Skeletal muscle tissue (tissue), 4 donors: ENCODE measurements around the gene HS2ST1. TPM values are rescaled to one million over a fixed set of nuclear protein-coding genes. Genes with fewer than 3 reads are reported as not detected.

Experiments
- H3K27ac ChIP-seq: one replicate; pipeline ENCODE4 v1.7.0; 2013; ENCODE audit warnings: mild to moderate bottlenecking, low read depth, low read length, inconsistent platforms
- H3K27me3 ChIP-seq, 3 donors: one replicate each; pipeline ENCODE4 v1.7.0; 2013; ENCODE audit warnings: low read length in 3 of 3; ENCODE audit not compliant: control insufficient read depth in 3 of 3, insufficient read depth in 3 of 3
- H3K36me3 ChIP-seq, 3 donors: one replicate each; pipeline ENCODE4 v1.7.0; 2013; ENCODE audit warnings: low read length in 3 of 3; ENCODE audit not compliant: control insufficient read depth in 3 of 3, insufficient read depth in 3 of 3
- H3K4me1 ChIP-seq, 3 donors: one replicate each; pipeline ENCODE4 v1.7.0; 2013; ENCODE audit warnings: low read length in 3 of 3, mild to moderate bottlenecking in 3 of 3; ENCODE audit not compliant: control insufficient read depth in 3 of 3, insufficient read depth in 3 of 3
- H3K4me3 ChIP-seq, 3 donors: one replicate each; pipeline ENCODE4 v1.7.0; 2013; ENCODE audit warnings: low read length in 3 of 3
- H3K9ac ChIP-seq, 3 donors: one replicate each; pipeline ENCODE4 v1.7.0; 2013; ENCODE audit warnings: low read length in 3 of 3, mild to moderate bottlenecking in 3 of 3, moderate library complexity in 2 of 3, low read depth in 1 of 3
- H3K9me3 ChIP-seq, 3 donors: one replicate each; pipeline ENCODE4 v1.7.0; 2013; ENCODE audit warnings: low read length in 3 of 3; ENCODE audit not compliant: control insufficient read depth in 3 of 3
- total RNA-seq: library from RNA; depleted of rRNA; stranded (reverse); fragments of >200 nt; gene quantifications from one replicate; pipeline ENCODE4 v1.2.3, GENCODE V29; 2014
- donor health status: Osteomylitis.

Gene HS2ST1
- total RNA-seq, 1 donor from 2014 or later: 9.9 TPM

DNA sequence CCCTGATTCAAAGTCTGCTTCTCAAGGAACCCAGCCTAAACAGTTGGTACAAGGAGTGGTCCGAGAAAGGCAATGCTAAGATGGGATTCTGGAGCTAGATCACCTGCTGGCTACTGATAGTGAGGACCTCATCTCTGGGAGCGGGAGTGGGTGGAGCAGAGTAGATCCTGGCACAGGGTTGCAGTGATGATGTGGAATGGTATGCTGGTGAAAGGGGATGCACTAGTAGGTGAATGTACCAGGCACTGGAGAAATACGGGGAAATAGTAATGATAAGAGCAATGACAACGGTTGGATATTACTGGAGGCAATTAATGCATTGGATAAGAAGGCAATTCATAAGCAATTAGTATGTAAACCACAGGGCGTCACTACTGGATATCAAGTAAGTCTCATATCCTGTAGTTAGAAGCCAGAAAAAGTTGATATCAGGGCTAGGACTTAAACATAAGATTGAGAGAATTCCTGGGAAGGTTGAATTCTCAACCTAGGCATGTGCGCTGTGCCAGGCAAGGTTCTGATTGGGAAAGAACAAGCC, 245.0 kb downstream of the HS2ST1 start:
- no peaks in the 10 kb centered on the region for H3K36me3 ChIP-seq
- H3K4me3 ChIP-seq: no peak overlapping the region
- no peak overlapping the region for H3K9ac ChIP-seq
- H3K9me3 ChIP-seq: no peaks in the 10 kb centered on the region
- no peak overlapping the region for H3K27ac ChIP-seq
- no peaks in the 10 kb centered on the region for H3K27me3 ChIP-seq
- peaks cover 0 to 7% (median 6%) of the 10 kb centered on the region in 3 donors for H3K4me1 ChIP-seq

Other genes starting within 250 kb of the HS2ST1 start
- gene SH3GLB1, start 210.1 kb upstream of the HS2ST1 start, total RNA-seq: 57.9 TPM
- gene SELENOF, start 509 bp upstream of the HS2ST1 start, total RNA-seq: 101 TPM